ENCODE measurements around the gene RHBDD3.

GRCh38 chr22:29298641-29299040 lies 30.9 kb upstream of the RHBDD3 start:
- TF ChIP-seq CTCF (tag by site-specific recombination; IDR thresholded peaks at IDR 0.05) (no peak), ZNF629 (tag by site-specific recombination; IDR thresholded peaks at IDR 0.05) (no peak)

All from HEK293 (cell line).